ENCODE results near the gene B3GNT7. TPM values are rescaled to one million over a fixed set of nuclear protein-coding genes. Genes with fewer than 3 reads are reported as not detected.

B3GNT7 gene
- total and polyA plus RNA-seq, 2 experiments from 2014 or later: 44.2 to 89.4 TPM

GRCh38 chr2:231383416-231384108 is 11.9 kb upstream of the B3GNT7 start (continued):
- TF ChIP-seq ZNF462 (CRISPR knock-in tag; IDR thresholded peaks at IDR 0.05) (no peak), NANOG (IDR thresholded peaks at IDR 0.05; ENCODE audit: borderline replicate concordance) (no peak), ZNF114 (CRISPR knock-in tag; IDR thresholded peaks at IDR 0.05) (no peak)

- ATAC-seq: no peak
- peaks cover 16% of the 10 kb centered on the region for H3K27me3 Mint-ChIP-seq (ENCODE audit: insufficient read depth, low read depth, poor library complexity)
- no peak overlapping the region for H3K27ac Mint-ChIP-seq
- Histone ChIP-seq H3F3A (replicated peaks; ENCODE audit: low read depth) (no peaks in the 10 kb centered on the region), H2AFZ (no peak overlapping the region), H3K4me3 (no peak overlapping the region), H3K9me2 (ENCODE audit: insufficient read depth) (no peaks in the 10 kb centered on the region), H3K27ac (ENCODE audit: low read depth) (no peak overlapping the region), H3K4me1 (ENCODE audit: insufficient read depth) (no peaks in the 10 kb centered on the region), H4K20me1 (replicated peaks; ENCODE audit: insufficient read depth) (no peaks in the 10 kb centered on the region), H3K27me3 (ENCODE audit: insufficient read depth) (no peaks in the 10 kb centered on the region), H3K4me2 (no peak overlapping the region), H3K79me2 (replicated peaks; ENCODE audit: insufficient read depth) (no peaks in the 10 kb centered on the region), H3K36me3 (ENCODE audit: insufficient read depth) (no peaks in the 10 kb centered on the region; the same call in 1 of the 2 replicates)
- H3K9me3 Mint-ChIP-seq: peaks cover 27% of the 10 kb centered on the region
- H3K4me3 Mint-ChIP-seq: no peak overlapping the region
- peaks cover 14% of the 10 kb centered on the region for H3K4me1 Mint-ChIP-seq
- H3K36me3 Mint-ChIP-seq (ENCODE audit: low read depth): peaks cover 13% of the 10 kb centered on the region
- no peak for DNase-seq (ENCODE audit: low spot score)
- no peak for TF ChIP-seq STAT1 (IDR thresholded peaks at IDR 0.05; ENCODE audit: unreplicated experiment)
- TF ChIP-seq EZH2 (IDR thresholded peaks at IDR 0.05; ENCODE audit: low read depth, unreplicated experiment): no peak
- no peak for TF ChIP-seq NANOG (IDR thresholded peaks at IDR 0.05; ENCODE audit: borderline replicate concordance)
- no peak for TF ChIP-seq JUNB (IDR thresholded peaks at IDR 0.05; ENCODE audit: unreplicated experiment)
- no peak for TF ChIP-seq ZNF462 (CRISPR knock-in tag; IDR thresholded peaks at IDR 0.05)
Observed at GRCh38 chr2:231384109-231384435, 11.4 kb upstream of the B3GNT7 start.
